Sigmoid colon (tissue), 4 donors: Measurements from ENCODE around the gene GLRX.

Source experiments
- CTCF ChIP-seq, 4 experiments: fragments of 450-650 bp in 3 of 4; fragments of 200-600 bp in 1 of 4; IDR thresholded peaks; one replicate each; pipeline ENCODE4 v1.5.1; 2016 to 2019; ENCODE audit warnings: antibody characterized with exemption in 4 of 4, mild to moderate bottlenecking in 3 of 4, moderate library complexity in 2 of 4
- EP300 ChIP-seq, 4 donors: sonication (generic); formaldehyde crosslinking; IDR thresholded peaks; one replicate each; pipeline ENCODE4 v1.6.1; 2017; ENCODE audit warnings: antibody characterized with exemption in 4 of 4
- POLR2A ChIP-seq, 2 donors: fragments of 450-650 bp; IDR thresholded peaks; one replicate each; pipeline ENCODE4 v1.6.1; 2016; ENCODE audit warnings: antibody characterized with exemption in 2 of 2, mild to moderate bottlenecking in 2 of 2, moderate library complexity in 2 of 2
- POLR2AphosphoS5 ChIP-seq, 4 donors: sonication (generic); formaldehyde crosslinking; IDR thresholded peaks; one replicate each; pipeline ENCODE4 v1.6.1; 2017; ENCODE audit warnings: antibody characterized with exemption in 4 of 4

GRCh38 chr5:95852567-95852966 is 30.0 kb upstream of the GLRX start:
- no peak for TF ChIP-seq CTCF (IDR thresholded peaks at IDR 0.05)
- no peak for TF ChIP-seq EP300 (IDR thresholded peaks at IDR 0.05)
- no peak for TF ChIP-seq POLR2A (IDR thresholded peaks at IDR 0.05)
- no peak for TF ChIP-seq POLR2AphosphoS5 (IDR thresholded peaks at IDR 0.05)
